GM12865 (cell line): Measurements from ENCODE around the gene GTPBP6.
"Not testable (repeated sequence)": the region's sequence is repeated elsewhere in the genome, so short reads cannot be mapped to it uniquely, and the experiment has no call there.

ENCODE experiments used
- DNase-seq: peaks from one replicate; pipeline ENCODE4 v3.0.0; 2010; ENCODE audit warnings: low read depth
- H3K4me3 ChIP-seq: 2 replicates; pipeline ENCODE4 v1.5.1; 2011; ENCODE audit warnings: mild to moderate bottlenecking, low read depth, low read length, control low read depth
- TF ChIP-seq, protein P1 (sequence below): IDR thresholded peaks from 2 replicates; pipeline ENCODE4 v1.5.1; 2011; ENCODE audit warnings: low read length, control low read depth, low read depth, inconsistent platforms; ENCODE audit not compliant: insufficient read depth; ENCODE audit errors: missing control alignments

The GTPBP6 gene

DNA sequence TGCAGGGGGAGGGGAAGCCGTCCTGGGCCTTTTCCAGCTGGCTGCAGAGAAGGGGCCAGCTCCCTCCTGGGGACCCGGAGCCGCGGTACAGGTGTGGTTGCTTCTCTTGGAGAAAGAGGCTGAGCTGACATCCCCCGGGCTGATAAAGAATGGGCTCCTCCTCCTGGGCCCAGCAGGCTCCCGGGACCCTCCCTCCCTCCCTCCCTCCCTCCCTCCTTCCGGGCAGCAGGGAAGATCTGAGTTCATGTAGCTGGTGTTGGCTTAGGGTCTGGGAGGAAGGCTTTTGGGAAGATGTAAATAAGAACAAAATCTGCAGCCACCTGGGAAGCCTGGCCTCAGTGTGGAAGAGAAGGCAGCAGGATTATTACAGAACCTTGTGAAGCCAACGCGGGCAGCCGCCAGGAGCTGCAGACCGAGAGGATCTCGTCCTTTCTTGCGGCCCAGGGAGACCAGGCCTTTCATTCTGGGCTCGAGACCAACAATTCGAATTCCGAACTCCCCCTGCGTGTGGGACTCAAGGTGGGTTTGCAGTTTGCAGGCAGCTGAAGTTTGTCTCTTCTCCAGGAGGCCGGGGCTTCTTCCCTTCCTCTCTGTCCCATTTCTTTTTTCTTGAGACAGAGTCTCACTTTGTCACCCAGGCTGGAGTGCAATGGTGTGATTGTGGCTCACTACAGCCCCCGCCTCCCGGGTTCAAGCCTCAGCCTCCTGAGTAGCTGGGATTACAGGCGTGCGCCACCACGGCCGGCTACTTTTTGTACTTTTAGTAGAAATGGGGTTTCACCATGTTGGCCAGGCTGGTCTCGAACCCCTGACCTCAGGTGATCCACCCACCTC is 37.2 kb downstream of the GTPBP6 start, which contains the start of gene PLCXD1:
Gene PLCXD1 (plus strand): TSS at position 216 of the 834 bp plus-strand sequence. CDS start 2,807 bp downstream, outside the sequence.
- H3K4me3 ChIP-seq = peak within 1 kb of the TSS; percentile 58
- DNase-seq = peak; percentile 56
- TF ChIP-seq, protein P1, sequence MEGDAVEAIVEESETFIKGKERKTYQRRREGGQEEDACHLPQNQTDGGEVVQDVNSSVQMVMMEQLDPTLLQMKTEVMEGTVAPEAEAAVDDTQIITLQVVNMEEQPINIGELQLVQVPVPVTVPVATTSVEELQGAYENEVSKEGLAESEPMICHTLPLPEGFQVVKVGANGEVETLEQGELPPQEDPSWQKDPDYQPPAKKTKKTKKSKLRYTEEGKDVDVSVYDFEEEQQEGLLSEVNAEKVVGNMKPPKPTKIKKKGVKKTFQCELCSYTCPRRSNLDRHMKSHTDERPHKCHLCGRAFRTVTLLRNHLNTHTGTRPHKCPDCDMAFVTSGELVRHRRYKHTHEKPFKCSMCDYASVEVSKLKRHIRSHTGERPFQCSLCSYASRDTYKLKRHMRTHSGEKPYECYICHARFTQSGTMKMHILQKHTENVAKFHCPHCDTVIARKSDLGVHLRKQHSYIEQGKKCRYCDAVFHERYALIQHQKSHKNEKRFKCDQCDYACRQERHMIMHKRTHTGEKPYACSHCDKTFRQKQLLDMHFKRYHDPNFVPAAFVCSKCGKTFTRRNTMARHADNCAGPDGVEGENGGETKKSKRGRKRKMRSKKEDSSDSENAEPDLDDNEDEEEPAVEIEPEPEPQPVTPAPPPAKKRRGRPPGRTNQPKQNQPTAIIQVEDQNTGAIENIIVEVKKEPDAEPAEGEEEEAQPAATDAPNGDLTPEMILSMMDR = no peak

- not testable (repeated sequence) for DNase-seq, H3K4me3 ChIP-seq
Measured at GRCh38 chrX:280722-281121, 37.9 kb downstream of the GTPBP6 start.

DNA sequence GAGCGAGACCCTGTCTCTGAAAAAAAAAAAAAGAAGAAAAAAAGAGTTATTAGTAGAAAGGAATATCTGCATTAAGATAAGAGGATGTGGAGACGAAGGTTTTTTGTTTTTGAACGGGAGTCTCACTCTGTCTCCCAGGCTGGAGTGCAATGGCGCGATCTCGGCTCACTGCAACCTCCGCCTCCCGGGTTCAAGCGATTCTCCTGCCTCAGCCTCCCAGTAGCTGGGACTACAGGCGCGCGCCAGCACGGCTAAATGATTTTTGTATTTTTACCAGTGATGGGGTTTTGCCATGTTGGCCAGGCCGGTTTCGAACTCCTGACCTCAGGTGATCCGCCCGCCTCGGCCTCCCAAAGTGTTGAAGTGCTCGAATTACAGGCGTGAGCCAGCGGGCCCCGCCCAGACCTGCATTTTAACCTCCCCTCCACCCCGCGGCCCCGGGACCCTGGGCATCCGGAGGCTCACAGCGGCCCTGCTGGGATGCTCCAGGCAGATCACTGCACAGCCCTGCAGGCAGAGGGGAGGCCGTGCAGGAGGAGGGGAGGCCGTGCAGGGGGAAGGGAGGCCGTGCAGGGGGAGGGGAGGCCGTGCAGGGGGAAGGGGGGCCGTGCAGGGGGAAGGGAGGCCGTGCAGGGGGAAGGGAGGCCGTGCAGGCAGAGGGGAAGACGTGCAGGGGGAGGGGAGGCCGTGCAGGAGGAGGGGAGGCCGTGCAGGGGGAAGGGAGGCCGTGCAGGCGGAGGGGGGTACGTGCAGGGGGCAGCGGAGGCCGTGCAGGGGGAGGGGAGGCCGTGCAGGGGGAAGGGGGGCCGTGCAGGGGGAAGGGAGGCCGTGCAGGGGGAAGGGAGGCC is 38.6 kb downstream of the GTPBP6 start:
- DNase-seq, H3K4me3 ChIP-seq: not testable (repeated sequence)

DNA sequence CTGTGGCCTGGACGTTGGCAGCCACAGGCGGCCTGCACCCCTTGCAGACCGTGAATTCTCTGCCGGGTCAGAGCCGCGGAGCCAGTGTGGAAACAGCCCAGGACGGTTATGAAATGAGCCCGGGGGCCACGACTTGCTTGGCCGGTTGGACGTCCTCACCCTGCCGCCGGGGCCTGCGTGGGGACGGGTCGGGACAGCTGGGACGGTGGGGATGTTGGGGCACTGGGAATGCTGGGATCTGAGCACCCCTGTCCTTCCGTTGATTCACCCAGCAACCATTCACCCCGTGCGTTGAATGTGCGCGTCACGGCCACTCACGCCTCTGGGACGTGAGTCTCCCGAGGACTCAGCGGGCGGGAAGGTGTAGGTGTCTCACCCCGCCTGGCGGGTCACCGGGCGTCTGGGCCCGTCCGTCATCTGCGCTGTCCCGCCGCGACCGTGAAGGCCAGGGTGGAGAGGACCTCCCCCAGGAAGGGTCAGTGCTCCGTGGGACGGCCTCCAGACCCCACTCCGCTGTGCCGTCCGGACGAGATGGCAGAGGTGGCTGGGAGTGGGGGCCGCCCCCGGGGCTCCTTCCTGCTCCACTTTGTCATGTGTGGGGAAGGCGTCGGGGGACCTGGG is 41.9 kb downstream of the GTPBP6 start:
- DNase-seq = no peak
- TF ChIP-seq, protein P1 = no peak
- H3K4me3 ChIP-seq = peak overlapping the region; percentile 26; the same call in 1 of the 2 replicates

DNA sequence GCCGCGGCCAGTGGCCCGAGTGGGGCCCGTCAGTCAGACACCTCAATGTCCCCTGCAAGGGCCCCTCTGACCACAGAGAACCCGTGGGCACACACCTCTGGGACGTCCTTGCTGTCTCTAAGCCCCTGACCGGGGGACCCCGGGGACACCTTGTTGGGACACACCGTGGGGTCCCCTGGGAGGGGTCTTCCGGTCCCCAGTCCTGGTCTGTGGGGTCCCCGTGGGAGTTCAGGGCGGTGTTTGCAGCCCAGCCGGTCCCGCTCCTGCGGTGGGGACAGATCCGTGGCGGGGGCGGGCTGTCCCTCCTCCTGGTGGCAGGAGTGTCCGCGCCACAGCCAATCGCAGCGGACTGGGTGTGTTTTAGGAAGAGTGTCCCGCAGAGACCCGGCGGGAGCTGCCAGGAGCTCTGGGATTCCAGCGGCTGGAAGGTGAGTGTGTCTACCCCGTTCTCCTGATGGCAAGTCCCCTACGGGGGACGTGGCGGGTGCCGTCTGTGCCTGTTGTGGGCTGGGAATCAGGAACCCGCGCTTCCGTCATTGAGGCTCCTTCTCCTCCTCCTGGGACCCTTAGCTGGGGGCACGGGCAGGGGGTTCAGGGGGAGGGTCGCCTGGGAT is 42.5 kb downstream of the GTPBP6 start:
- TF ChIP-seq, protein P1 = no peak
- H3K4me3 ChIP-seq = peak overlapping the region; percentile 26; the same call in 1 of the 2 replicates
- no peak for DNase-seq

GRCh38 chrX:275476-275966 is 43.1 kb downstream of the GTPBP6 start:
- no peak overlapping the region for H3K4me3 ChIP-seq
- TF ChIP-seq, protein P1 = no peak
- DNase-seq = no peak

GRCh38 chrX:274904-275475 is 43.6 kb downstream of the GTPBP6 start:
- no peak overlapping the region for H3K4me3 ChIP-seq
- TF ChIP-seq, protein P1 = no peak
- DNase-seq = no peak
